Endometrium (tissue), 2 donors: ENCODE results near the gene PIK3R6.
"Not testable (repeated sequence)": the region's sequence is repeated elsewhere in the genome, so short reads cannot be mapped to it uniquely, and the experiment has no call there.

ENCODE experiments used
- FAIRE-seq: peaks from 2 replicates; lab custom pipeline; 2012; peaks lifted over from hg19 to GRCh38; lab: Jason Lieb, UNC
- donor health status: control.
- donor health status: control.

PIK3R6 gene

DNA sequence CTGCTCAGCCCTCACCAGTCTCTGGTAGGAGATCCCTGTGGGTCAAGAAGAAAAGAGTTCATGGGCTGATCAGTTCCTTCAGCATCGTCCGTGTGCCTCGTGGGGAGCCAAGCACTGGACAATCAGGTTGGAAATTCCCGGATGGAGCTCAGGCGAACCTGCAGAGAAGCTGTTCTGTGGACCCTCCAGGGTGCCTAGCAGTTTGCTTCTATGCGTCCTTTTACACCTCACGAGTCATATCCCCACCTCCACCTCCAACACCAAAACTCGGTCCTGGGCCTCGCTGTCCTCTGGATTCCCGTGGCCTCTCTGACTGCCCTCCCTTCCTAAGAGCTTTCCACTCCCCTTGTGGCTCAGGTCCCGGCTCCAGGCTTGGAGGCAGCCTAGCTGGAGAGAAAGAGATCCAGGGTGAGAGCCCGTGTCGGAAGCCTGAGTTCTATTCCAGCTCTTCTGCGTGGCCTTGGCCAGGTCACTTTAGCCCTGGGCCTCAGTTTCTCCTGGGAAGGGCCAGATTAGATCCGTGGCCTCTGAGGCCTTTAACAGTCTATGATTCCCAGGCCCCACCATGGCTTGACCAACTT is 26.2 kb upstream of the PIK3R6 start:
- FAIRE-seq, result no peak

GRCh38 chr17:8893059-8893458 is 25.6 kb upstream of the PIK3R6 start:
- FAIRE-seq, result no peak

GRCh38 chr17:8892338-8892690 is 24.8 kb upstream of the PIK3R6 start:
- no peak for FAIRE-seq

DNA sequence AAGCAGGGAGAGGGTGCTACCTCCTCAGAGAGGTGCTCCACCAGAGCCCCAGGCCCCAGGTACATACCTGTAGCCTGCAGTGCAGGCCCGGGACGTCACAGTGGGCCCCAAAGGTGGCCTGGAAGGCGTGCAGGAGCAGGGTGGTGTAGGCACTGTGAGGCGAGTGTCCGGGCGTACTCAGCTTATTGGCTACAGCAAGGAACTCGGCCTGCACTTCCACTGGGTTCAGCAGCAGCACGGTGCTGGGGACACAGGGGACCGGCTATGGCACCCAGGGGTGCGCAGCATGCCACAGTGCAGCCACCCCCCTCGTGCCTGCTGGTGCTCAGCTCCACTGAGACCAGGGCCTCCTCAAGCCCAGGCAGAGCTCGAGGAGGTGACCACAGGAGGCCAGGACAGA is 23.2 kb upstream of the PIK3R6 start:
- FAIRE-seq, result no peak

DNA sequence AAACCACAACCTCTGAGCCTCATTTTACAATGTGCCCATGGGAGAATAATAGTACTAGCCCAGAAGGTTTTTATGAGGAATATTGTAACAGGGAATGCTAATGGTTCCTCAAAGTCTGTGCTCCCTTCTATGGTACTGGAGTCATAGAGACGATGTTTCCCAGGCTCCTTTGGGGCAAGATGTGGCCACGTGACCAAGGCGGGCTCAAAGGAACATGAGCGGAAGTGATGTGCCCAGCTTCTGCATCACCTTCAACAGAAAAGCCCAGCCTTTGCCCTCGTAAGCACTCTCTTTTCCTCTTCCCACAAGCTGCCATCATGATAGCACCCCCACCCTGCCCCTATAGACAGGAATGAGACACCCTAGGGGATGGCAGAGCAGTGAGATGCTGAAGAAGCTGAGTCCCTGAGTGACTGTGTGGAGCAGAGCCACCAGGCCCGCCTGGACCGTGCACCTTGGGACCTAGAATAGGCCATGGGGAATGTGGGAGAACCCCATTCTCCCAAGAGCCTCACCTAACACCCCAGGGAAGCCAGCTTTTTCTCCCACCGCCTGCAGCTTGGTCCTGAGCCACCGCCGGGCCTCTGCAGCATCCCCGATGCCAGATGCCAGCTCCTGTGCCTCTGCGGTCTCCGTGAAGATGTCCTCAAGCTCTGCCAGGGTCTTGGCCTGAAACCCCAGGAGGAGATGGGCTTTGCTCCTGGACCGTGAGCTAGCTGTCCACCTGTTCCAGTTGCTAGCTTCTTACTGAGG is 22.2 kb upstream of the PIK3R6 start:
- FAIRE-seq, result no peak

- no peak for FAIRE-seq
Observed at GRCh38 chr17:8888704-8889302, 21.3 kb upstream of the PIK3R6 start.

- no peak for FAIRE-seq
Observed at GRCh38 chr17:8887834-8888703, 20.6 kb upstream of the PIK3R6 start.

GRCh38 chr17:8887301-8887700 is 19.8 kb upstream of the PIK3R6 start:
- FAIRE-seq, result no peak

DNA sequence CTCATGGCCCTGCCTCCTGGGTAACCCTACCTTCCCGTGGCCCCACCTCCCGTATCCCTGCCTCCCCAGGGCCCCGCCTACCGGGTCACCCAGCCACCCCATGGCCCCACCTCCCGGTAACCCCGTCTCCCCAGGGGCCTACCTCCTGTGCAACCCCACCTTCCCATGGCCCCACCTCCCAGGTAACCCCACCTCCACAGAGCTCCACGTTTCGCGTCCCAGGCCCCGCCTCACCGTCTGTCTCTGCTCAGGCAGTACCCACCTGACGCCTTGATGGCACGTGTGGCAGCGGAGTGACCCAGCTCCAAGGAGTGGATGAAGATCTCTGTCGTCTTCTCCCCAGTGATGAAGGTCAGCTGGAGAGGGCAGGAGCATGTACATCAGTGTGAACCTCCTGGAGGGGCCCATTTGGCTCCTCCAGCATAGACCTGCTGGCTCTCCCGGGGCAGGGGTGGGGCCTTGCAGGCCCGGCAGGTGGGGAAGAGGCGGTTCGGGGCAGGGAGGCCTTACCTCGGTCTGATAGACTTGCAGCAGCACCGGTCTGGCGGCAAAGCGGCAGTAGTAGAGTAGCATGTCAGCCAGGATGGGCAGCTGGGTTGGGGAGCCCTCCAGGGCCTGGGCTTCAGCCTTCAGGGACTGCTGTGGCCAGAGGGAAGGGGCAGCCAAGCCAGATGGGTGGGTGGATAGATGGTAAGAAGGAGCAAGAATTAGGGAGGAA is 18.7 kb upstream of the PIK3R6 start:
- no peak for FAIRE-seq

- not testable (repeated sequence) for FAIRE-seq
Observed at GRCh38 chr17:8885163-8885966, 17.9 kb upstream of the PIK3R6 start.

DNA sequence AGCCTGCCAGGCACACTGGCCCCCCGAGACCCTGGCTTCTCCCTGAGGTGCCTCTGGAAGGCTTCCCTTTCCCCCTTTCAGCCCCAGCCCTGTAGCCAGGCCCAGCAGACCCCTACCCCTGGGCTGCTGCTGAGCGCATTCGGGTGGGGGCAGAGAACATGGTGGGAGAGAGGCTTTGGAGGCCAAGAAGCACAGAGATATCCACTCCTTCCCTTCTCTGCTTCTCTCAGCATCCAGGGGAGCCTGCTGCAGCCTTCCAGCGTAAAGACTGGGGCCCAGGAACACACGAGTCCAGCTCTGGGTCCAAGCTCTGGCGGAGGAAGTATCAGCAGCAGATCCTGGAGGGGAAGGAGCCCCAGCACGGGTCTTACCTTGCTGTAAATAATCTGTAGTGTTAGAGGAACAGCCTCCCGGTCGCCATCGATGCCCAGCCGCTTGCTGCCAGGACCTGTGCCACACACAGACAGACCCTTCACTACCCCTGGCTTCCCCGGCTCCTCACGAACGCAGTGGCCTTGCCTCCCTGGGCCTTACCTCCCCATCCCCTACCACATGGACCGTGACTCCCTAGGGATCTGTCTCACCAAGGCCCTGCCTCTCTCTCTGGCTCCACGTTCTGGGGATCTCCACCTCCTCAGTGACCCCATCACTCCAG is 17.0 kb upstream of the PIK3R6 start:
- no peak for FAIRE-seq

GRCh38 chr17:8883353-8883752 is 15.9 kb upstream of the PIK3R6 start:
- FAIRE-seq, result no peak

- no peak for FAIRE-seq
Observed at GRCh38 chr17:8881606-8882005, 14.1 kb upstream of the PIK3R6 start.

- no peak for FAIRE-seq
Observed at GRCh38 chr17:8880466-8880865, 13.0 kb upstream of the PIK3R6 start.

- FAIRE-seq, result no peak
Observed at GRCh38 chr17:8879410-8879809, 11.9 kb upstream of the PIK3R6 start.

DNA sequence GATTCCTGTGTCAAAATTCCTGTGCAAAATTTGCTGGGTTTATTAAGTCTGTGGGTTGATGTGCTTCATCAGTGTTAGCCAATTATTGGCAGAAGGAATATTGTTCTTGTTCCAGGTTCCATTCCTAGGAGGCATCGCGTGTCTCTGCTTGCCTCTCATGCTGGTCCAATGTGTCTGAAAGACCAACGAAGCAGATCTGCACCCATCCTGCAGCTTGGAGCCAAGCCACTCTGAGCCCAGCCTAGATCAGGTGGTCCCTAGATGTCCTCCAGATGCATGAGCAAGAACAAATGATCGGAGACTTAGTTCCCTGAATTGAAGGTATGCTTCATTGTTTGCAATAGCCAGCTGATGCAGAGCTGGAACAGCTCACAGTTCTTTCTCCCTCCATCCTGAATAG is 10.5 kb upstream of the PIK3R6 start:
- no peak for FAIRE-seq

DNA sequence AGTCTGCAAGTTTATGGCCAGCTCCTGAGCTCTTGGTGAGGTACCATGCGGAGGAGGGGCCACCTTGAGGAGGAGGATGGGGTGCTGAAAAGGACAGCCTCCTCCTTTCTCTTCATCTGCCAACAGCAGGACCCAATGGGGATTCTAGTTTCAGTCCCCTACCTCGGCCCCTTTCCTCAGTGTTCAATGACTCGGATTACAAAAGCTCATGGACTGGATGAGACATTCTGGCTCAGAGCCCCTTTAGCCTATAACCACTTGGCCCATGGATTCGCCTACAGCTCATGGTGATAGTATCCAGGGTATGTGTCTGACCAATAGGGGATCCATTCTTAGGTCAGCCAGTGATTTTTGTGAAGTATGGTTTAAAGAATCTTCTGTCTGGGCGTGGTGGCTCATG is 8.5 kb upstream of the PIK3R6 start:
- FAIRE-seq, result no peak

GRCh38 chr17:8875436-8875835 is 8.0 kb upstream of the PIK3R6 start:
- no peak for FAIRE-seq

DNA sequence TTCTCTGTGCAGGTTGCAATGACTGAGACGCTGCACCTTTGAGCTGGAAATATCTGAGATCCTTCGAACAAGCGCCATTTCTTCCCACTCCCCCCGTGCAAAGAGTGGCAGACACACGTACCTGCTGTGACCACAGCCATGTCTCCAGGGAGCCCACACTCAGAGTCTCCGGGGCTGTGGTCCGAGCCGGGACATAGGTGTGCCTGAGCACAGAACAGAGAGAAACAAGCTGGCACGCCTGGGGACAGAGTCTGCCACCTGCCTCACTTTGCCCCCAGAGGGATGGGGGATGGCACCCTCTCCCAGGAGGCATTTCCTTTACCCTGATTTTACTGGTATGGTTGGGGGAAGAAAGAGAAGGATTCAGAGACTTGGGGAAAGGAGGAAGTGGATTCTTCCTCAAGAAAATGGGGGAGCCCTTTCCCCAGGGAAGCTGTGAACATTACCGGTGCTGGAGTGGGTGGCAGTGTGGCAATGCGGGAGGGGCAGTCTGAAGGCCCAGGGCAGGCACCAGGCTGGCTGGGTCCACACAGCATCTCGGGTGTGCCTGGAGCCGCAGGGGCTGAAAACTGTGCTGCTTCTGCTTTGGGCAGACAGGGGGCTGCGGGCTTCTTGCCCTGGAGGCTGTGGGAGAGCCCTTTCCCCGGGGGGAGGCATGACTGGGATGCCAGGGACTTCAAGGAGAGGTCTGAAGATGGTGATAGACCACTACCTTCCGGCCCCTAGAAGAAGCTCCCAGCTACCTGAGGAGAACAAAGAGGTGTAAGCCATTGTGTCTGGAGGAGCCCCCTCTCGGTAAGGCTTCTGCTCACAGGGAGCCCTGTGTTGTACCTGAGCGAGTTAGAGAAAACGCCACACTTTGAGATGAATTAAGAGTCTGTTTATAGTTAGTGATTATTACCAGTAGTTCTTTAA is 6.6 kb upstream of the PIK3R6 start:
- no peak for FAIRE-seq
